Muscle layer of duodenum (tissue), 2 donors: ENCODE results near the gene ELOA.
"Not testable (repeated sequence)": the region's sequence is repeated elsewhere in the genome, so short reads cannot be mapped to it uniquely, and the experiment has no call there.

ENCODE experiments used
- H3K27ac ChIP-seq: one replicate; pipeline ENCODE4 v1.7.0; 2013; ENCODE audit warnings: mild to moderate bottlenecking, low read length
- H3K27me3 ChIP-seq: one replicate; pipeline ENCODE4 v1.7.0; 2013; ENCODE audit warnings: low read depth, mild to moderate bottlenecking, control low read depth, low read length
- H3K36me3 ChIP-seq, 2 donors: one replicate each; pipeline ENCODE4 v1.7.0; 2013; ENCODE audit warnings: low read length in 2 of 2, control low read depth in 1 of 2, mild to moderate bottlenecking in 1 of 2; ENCODE audit not compliant: insufficient read depth in 2 of 2, control insufficient read depth in 1 of 2
- H3K4me1 ChIP-seq, 2 donors: one replicate each; pipeline ENCODE4 v1.7.0; 2013; ENCODE audit warnings: low read length in 2 of 2, mild to moderate bottlenecking in 2 of 2, control low read depth in 1 of 2, moderate library complexity in 1 of 2; ENCODE audit not compliant: insufficient read depth in 2 of 2, control insufficient read depth in 1 of 2
- H3K4me3 ChIP-seq, 2 donors: one replicate each; pipeline ENCODE4 v1.7.0; 2013; ENCODE audit warnings: low read length in 2 of 2, low read depth in 1 of 2, mild to moderate bottlenecking in 1 of 2
- H3K9me3 ChIP-seq, 2 donors: one replicate each; pipeline ENCODE4 v1.7.0; 2013; ENCODE audit warnings: low read length in 2 of 2, control low read depth in 1 of 2, mild to moderate bottlenecking in 1 of 2; ENCODE audit not compliant: control insufficient read depth in 1 of 2
- donor health status: healthy.

Gene ELOA

DNA sequence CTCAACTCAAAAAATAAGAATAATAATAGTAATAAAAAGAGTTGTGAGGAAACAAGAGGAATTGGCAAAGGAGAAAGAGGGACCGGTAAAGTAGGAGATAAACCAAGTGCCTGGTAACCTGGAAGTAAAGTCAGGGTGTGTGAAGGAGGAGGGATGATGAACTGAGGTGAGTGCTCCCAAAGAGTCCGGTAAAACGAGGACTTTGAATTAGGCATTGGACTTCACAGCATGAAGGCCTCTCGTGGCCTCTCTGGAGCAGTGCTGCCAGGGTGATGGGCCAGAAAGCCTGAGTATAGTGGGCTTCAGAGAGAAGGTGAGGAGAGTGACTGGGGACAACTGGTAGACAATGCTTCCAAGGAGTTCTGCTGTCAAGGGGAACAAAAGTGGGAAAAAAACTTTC, 34.0 kb upstream of the ELOA start:
- no peak overlapping the region for H3K27ac ChIP-seq
- H3K9me3 ChIP-seq, result no peaks in the 10 kb centered on the region
- H3K27me3 ChIP-seq, result no peaks in the 10 kb centered on the region
- peaks cover 0 to 10% of the 10 kb centered on the region in 2 donors for H3K36me3 ChIP-seq
- H3K4me1 ChIP-seq, result no peaks in the 10 kb centered on the region
- H3K4me3 ChIP-seq, result no peak overlapping the region

DNA sequence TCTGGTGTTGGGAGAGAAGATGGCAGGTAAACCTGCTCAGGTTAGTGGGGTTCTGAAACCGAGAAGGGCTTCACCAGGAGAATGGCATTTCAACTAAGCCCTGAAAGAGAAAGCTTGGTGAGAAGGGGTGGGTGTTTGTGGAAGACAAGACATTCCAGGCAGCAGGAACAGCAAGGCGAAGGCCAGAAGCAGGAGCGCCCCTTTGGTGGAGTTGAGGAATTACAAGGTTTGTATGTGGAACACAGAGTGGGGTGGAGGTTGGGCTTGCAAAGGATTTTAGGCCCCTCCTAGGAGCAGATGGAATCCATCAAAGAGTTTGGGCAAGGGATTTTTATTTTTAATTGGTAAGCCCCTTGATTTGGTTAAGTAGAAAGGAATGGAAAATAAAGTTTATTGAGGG, 24.8 kb upstream of the ELOA start:
- Histone ChIP-seq H3K4me3 (no peak overlapping the region), H3K36me3 (no peaks in the 10 kb centered on the region), H3K27ac (no peak overlapping the region), H3K27me3 (no peaks in the 10 kb centered on the region), H3K9me3 (no peaks in the 10 kb centered on the region), H3K4me1 (no peaks in the 10 kb centered on the region)

DNA sequence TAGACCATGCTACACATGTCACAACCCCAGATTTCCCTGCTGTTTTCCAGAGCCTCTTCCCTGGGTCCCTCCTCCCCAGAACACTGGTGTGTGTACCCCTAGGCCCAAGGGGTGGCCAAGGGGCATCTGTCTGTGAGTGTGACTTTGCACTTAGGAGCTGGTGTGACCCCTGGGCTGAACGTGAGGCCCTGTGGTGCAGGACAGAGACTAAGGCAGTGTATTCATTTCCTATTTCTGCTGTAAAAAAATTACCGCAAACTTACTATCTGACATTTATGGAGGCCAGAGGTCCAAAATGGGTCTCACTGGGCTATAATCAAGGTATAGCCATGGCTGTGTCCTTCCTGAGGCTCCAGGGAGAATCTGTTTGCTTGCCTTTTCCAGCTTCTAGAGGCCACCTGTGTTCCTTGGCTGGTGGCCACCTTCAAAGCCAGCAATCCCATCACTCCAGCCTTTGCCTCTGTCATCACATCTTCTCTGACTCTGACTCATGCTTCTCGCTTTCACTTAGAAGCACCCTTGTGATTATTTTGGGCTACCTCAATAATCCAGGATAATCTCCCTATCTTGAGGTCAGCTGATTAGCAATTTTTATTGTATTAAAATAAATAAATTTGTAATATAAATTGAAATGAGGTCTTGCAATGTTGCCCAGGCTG, 24.0 kb upstream of the ELOA start:
- no peak overlapping the region for H3K4me3 ChIP-seq
- no peaks in the 10 kb centered on the region for H3K4me1 ChIP-seq
- no peaks in the 10 kb centered on the region for H3K9me3 ChIP-seq
- H3K36me3 ChIP-seq, result no peaks in the 10 kb centered on the region
- no peak overlapping the region for H3K27ac ChIP-seq
- H3K27me3 ChIP-seq, result no peaks in the 10 kb centered on the region

DNA sequence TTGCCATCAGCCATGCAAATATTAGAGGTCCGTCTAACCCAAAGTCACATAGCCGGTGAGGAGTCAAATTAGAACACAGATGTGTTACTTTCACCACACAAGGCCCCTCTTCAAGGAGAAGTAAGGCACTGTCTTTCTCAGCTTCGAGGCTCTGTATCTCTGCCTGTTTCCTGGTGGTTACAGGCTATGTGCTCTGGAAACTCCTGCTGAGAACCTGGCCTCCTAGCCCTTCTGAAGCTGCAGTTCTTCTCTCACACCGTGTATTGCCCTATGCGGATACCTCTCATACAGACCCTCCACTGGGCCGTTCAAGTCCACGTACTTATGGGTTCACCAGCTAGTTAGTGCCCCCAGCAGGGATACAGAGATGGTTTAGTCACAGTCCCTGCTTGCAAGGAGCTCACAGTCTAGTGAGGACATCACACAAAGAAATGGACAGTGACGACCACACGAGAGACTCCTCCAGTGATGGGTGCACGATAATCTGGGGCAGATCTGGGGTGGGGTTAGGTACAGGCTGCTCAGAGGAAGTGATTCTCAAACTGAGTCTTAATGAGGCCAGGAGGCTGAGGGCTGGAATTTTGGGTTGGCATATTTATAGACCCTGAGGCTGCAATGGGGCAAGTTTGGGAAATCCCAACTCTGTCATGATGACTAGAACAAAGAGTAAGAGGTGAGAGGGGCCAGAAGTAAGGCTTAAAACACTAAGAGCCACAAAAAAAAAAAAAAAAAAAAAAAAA, 22.8 kb upstream of the ELOA start:
- no peaks in the 10 kb centered on the region for H3K9me3 ChIP-seq
- H3K27ac ChIP-seq, result no peak overlapping the region

DNA sequence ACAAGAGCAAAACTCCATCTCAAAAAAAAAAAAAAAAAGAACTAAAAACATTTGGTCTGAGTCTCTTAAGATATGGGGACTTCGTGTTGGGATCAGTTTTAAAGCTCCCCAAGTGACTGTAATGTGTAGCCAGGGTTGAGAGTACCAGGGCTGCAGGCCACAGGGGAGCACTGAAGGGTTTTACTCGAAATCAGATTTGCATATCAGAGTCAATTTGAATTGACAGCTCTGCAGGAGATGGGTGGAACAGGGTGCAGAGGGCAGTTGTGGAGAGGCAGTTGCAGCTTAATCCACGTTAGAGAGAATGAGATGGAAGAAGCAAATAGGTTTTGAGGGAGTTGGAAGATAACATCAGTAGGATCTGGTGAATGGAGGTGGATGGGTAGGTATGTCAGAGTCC, 20.6 kb upstream of the ELOA start:
- Histone ChIP-seq H3K4me1 (no peaks in the 10 kb centered on the region), H3K27ac (no peak overlapping the region), H3K36me3 (no peaks in the 10 kb centered on the region), H3K4me3 (no peak overlapping the region), H3K9me3 (no peaks in the 10 kb centered on the region), H3K27me3 (no peaks in the 10 kb centered on the region)

More for the DNA sequence above, 22.8 kb upstream of the ELOA start:
- H3K27me3 ChIP-seq, result no peaks in the 10 kb centered on the region
- H3K36me3 ChIP-seq, result no peaks in the 10 kb centered on the region
- no peaks in the 10 kb centered on the region for H3K4me1 ChIP-seq
- no peak overlapping the region for H3K4me3 ChIP-seq

DNA sequence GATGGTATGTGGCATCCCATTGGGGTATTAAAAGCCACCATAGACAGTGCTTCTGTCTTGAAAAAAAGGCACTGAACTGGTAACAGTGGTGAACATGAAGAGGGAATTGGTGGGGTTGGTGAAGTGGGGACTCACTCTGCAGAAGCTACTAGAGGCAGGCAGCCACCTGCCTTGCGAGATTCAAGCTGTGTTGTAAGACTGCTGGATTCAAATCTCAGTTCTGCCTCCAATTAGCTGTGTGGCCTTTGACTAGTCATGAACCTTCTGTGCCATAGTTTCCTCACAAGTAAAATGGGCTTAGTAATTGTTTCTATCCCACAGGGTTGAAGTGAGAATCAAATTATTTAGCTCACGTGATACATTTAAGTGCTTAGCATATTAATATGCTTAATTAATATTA, 16.6 kb upstream of the ELOA start:
- H3K9me3 ChIP-seq, result no peaks in the 10 kb centered on the region
- H3K36me3 ChIP-seq, result no peaks in the 10 kb centered on the region
- no peaks in the 10 kb centered on the region for H3K27me3 ChIP-seq
- no peak overlapping the region for H3K4me3 ChIP-seq
- peak overlapping the region; percentile 58 for H3K27ac ChIP-seq
- no peaks in the 10 kb centered on the region for H3K4me1 ChIP-seq

DNA sequence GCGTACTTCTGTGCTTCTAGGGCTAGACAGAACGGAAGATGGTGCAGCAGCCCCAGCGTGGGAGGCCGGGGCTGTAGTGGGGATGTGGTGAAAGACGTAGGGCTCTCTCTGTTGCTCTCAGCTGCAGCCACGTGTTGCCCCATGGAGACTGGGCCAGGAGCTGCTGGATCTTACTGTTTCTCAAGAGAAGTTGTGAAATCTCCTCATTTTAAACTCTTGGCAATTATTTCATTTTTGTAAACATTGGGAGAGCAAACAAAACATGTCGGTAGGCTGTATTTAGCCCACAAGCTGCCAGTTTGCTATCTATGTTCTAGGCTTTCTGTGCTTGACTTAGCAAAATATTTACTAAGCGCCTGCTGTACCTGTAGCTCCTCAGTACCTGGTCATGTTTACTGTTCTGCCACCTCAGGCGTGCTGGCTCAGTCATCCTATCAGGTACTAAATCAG, 15.9 kb upstream of the ELOA start:
- H3K36me3 ChIP-seq, result no peaks in the 10 kb centered on the region
- H3K4me3 ChIP-seq, result no peak overlapping the region
- H3K27ac ChIP-seq, result peak overlapping the region; percentile 58
- H3K4me1 ChIP-seq, result no peaks in the 10 kb centered on the region
- H3K9me3 ChIP-seq, result no peaks in the 10 kb centered on the region
- no peaks in the 10 kb centered on the region for H3K27me3 ChIP-seq

DNA sequence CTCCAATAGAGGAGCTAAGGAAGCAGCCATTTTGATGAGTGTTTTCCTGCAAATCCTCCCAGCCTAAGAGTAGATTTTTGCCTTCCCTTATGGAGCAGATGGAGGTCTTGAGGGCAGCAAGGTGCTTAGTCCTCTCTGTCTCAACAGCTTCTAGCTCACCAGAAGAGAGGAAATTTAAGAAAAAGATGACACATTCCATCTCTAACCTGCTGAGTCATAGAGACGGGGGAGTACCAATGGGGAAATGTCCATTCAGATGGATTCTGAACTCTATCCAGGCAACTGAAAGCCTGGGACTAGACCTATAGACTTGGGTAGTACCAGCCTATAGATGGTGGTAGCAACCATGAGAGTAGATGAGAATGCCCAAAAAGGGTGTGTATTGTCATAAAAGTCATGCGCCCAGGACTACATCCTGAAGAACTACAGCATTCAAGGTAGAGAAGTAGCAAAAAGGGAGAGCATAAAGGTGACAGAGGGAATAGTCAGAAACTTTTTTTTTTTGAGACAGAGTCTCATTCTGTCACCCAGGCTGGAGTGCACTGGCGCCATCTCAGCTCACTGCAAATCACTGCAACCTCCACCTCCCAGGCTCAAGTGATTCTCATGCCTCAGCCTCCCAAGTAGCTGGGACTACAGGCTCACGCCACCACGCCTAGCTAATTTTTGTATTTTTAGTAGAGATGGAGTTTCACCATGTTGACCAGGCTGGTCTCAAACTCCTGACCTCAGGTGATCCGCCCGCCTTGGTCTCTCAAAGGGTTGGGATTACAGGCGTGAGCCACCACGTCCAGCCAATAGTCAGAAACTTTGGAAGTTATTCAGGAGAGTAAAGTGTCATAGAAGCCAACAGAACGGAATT, 10.7 kb upstream of the ELOA start:
- Histone ChIP-seq H3K4me3 (no peak overlapping the region), H3K4me1 (no peaks in the 10 kb centered on the region), H3K27ac (no peak overlapping the region), H3K9me3 (no peaks in the 10 kb centered on the region), H3K36me3 (no peaks in the 10 kb centered on the region), H3K27me3 (no peaks in the 10 kb centered on the region)

DNA sequence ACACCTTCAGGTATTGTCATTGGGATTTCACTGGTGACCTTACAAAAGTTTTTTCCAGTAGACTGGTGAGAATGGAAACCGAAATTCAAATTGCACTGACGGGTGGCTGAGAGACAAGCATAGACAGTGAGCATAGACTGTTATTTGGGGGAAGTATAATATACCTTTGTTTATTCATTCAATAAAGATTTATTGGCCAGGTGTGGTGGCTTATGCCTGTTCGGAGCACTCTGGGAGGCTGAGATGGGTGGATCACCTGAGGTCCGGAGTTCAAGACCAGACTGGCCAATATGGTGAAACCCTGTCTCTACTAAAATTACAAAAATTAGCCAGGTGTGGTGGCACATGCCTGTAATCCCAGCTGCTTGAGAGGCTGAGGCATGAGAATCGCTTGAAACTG, 10.0 kb upstream of the ELOA start:
- not testable (repeated sequence) for H3K4me3 ChIP-seq, H3K4me1 ChIP-seq, H3K9me3 ChIP-seq, H3K36me3 ChIP-seq, H3K27me3 ChIP-seq, H3K27ac ChIP-seq

DNA sequence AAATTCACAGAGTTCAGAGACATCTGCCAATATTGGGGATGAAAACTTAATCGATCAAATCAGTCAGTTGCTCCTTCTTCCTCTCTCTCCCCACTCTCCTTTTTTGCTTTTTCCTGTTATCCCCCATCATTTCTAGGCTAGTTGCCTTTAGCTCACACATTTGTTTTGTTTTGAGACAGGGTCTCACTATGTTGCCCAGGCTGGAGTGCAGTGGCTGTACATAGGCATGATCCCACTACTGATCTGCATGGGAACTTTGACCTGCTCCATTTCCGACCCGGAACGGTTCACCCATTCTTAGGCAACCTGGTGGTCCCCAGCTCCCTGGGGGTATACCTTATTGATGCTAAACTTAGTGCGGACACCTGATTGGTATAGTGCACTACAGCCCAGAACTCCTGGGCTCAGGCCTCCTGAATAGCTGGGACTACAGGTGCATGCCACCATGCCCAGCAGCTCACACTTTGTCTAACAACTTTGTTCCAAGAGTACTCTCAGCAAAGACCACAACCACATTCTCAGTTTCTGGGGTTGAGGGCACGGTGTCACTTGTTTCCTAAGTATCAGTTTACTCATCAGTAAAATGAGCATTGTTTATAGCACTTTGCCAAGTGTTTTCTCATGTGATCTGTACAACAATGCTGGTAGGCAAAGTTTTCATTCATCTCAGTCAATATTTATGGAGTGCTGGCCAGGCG, 6.7 kb upstream of the ELOA start:
- no peaks in the 10 kb centered on the region for H3K9me3 ChIP-seq
- no peak overlapping the region for H3K27ac ChIP-seq
- H3K4me3 ChIP-seq, result no peak overlapping the region
- H3K36me3 ChIP-seq, result no peaks in the 10 kb centered on the region
- no peaks in the 10 kb centered on the region for H3K4me1 ChIP-seq
- H3K27me3 ChIP-seq, result no peaks in the 10 kb centered on the region

DNA sequence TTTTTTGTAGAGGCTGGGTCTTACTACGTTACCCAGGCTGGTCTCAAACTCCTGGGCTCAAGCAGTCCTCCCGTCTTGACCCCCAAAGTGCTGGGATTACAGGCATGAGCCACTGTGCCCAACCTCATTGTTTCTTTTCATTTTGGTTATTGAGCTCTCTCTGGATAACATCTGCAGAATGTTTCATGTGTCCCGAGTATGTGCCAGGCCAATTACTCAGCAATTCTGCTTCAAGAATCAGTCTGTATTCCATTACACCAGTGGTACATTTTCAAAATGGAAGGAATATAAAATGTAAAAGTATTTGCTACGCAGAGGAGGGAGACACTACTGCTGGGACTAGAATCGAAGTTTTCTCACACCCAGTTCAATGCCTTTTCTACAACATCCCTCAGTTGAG, 1.7 kb upstream of the ELOA start:
- H3K36me3 ChIP-seq, result no peaks in the 10 kb centered on the region
- H3K27ac ChIP-seq, result no peak overlapping the region
- H3K4me3 ChIP-seq, result no peak overlapping the region
- no peaks in the 10 kb centered on the region for H3K27me3 ChIP-seq
- no peaks in the 10 kb centered on the region for H3K9me3 ChIP-seq
- peaks cover 6 to 23% of the 10 kb centered on the region in 2 donors for H3K4me1 ChIP-seq
